Muscle of back (tissue), 13 donors: ENCODE results near the gene SKOR2. TPM values are rescaled to one million over a fixed set of nuclear protein-coding genes. Genes with fewer than 3 reads are reported as not detected.

Source experiments
- DNase-seq, 3 donors: peaks; one replicate each; pipeline versions ENCODE4 v3.0.0 to v3.0.0-alpha.2; 2013
- long read RNA-seq, 9 donors: transcript quantifications; one replicate each; lab custom pipeline, GENCODE V29; 2026
- polyA plus RNA-seq, 10 donors: library from polyadenylated mRNA; unstranded; fragments of 120-200 nt; gene quantifications; one replicate each; pipeline ENCODE4 v1.2.1, GENCODE V29; 2013; ENCODE audit not compliant: insufficient read length in 10 of 10

The SKOR2 gene
- not detected for polyA plus RNA-seq
- long read RNA-seq, donor 1: 0 reads
- long read RNA-seq, donor 2: 0 reads
- long read RNA-seq, donor 3: 0 reads
- long read RNA-seq, donor 4: 0 reads
- long read RNA-seq, donor 5: 0 reads
- long read RNA-seq, donor 6: 0 reads
- long read RNA-seq, donor 7: 0 reads
- long read RNA-seq, donor 8: 0 reads
- long read RNA-seq, donor 9: 0 reads

DNA sequence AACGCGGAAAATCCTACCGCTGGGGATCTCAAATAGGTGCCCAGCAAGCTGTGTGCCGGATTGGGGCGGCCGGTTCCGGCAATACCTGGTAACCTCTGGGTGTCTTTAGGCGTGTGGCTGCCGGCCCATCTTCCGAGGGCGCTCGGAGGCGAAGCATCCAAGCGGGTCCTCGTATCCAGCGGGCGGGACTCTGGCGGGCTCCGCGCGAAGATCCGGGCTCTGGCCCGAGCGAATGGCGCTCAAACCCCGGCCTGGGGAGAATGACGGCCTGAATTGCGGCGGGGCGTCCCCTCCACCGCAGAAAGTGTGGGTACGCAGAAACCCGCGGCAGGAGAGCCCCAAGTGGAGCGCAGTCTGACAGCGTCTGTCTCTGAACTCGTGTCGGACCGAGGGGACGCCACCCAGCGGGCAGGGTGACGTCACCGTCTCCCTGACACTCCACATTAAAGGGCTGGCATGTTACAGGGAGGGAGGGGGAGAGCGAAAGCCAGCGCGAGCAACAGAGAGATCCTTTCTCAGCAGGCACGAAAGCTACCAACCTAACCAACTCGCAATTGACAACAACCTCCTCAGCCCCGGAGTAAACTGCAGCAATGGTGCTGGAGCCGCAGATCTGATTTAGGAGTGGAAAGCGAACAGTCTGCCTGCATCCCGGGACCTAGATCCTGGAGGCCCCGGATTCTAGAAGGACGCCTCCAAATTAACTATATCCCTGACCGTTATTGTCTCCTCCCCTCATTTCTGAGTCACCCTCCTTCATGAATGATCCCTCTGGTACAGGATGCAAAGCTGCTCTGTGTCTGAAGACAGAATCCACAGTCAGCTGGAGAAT, at the start of gene SKOR2:
SKOR2 (minus strand) TSS at position 372 of the 832 bp plus-strand sequence. CDS start 2,477 bp downstream, outside the sequence.
- DNase-seq: no peak

DNA sequence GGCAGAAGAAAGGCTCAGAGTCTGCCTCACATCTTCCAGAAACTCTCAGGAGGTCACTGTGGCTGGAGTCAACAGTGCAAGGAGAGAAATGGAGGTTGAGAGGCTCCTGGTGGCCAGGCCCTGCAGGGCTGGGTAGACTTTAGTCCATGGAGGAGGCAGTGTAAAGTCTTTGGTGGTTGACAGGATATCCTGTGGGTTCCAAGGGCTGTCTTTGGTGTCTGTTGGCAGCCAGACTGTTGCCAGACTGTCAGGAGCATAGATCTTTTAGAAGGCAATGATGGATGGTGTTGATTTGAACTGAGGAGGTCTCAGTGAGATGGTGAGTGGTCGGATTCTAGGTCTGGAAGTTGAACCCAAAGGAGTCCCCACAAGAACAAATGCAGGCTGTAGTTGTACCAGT, 45.0 kb upstream of the SKOR2 start:
- no peak for DNase-seq

DNA sequence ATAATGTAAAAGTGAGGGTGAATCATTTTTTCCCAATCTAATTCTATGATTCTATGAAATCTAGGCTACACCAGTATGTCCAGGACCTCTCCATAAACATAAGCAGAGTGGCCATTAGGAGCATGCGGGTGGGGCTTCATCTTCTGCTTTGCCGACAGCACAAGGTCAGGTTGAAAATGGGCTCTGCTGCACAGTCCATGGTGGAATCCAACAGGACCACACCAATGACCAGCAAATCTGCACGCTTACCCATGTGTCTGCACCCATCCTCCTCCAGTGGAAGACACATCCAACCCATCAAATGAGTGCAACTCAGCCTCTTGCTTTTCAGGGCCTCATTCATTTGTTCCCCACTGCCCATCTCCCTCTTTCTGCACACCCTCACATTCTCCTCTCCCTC, 43.3 kb upstream of the SKOR2 start:
- DNase-seq: no peak

GRCh38 chr18:47288741-47289140, 37.3 kb upstream of the SKOR2 start:
- DNase-seq: no peak

DNA sequence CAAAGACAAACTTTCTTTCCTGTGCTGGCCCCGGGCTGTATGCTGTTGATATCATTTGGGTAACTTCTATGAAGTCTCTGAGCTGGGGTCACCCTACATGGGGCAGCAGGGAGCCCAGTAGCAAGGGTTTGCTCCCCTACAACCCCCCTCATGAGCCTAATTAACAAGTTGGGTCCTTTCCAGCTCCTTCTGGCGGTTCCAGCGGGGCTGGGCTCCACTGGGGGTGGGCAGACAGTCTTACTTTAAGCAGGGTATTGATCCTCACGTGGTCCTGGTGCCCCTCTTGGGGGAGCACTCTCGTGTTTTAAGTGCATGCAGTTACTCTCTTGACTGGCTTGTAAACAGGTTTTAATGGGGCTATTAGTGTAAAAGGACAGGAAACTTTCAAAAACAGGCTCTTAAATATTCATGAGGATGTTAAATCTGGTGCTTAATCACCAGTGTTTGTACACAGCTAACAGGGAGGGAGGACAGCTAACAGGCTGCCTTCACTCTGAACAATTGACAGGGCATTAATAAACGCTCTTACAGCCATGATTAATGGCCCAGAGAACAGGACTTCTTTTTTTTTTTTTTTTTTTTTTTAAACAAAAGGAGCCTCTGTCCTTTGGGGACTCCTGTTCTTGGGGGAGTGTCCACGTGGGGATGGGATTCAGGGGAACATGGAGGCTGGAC, 36.6 kb upstream of the SKOR2 start:
- DNase-seq: no peak

DNA sequence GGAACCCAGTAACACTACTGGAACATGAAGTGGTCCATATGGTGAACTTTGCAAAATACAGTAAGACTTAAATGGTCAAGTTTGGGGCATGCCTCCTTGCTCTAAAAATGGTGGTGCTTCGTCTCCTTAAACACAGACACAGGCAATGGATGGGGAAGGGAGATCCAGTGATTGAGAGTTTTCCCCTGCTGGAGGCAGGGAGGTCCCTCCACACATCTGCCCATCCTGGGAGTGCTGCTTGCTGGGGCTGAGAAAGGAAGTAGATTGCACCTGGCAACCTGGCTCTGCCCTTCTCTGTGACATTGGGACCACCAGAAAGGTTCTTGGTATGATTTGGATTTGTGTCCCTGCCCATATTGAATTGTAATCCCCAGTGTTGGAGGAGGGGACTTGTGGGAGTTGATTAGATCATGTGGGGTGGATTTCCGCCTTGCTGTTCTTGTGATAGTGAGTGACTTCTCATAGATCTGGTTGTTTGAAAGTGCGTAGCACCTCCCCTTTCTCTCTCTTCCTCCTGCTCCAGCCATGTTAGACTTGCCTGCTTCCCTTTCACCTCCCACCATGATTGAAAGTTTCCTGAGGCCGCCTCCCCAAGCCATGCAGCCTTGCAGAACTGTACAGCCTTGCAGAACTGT, 35.4 kb upstream of the SKOR2 start:
- DNase-seq: no peak

GRCh38 chr18:47285456-47285855, 34.0 kb upstream of the SKOR2 start:
- DNase-seq: no peak

DNA sequence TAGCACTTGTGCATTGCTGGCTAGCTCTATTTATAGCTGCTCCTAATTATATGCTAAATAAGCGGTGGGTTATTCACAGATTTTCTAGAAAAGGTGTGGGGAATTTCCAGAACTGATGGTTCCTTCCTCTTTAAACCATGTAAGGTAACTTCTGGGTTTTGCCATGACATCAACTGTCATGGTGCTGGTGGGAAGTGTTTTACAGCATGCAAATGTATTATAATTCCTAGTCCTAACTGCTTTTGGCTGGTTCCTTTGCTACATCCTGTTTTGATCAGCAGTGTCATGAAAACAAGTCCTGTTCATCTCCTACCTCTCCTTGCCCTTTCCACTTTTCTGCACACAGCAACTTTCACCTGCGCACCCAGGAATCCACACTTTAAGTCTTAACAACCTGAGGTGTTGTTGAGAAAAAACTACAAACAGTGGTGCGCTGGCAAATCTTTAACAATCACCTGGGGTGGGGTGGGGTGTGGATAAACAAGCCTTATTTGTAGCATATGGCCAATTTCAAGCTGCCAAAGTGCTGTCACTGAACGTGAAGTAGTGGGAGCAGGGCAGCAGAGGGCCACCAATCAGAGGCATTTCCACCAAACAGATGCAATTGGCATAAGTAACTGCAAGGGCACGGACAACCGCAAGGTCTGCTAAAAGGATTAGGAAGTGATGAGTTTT, 33.4 kb upstream of the SKOR2 start:
- DNase-seq: no peak

- DNase-seq: peak in 1 of 3 donors; percentile 2
Observed at GRCh38 chr18:47283476-47283875, 32.0 kb upstream of the SKOR2 start.

DNA sequence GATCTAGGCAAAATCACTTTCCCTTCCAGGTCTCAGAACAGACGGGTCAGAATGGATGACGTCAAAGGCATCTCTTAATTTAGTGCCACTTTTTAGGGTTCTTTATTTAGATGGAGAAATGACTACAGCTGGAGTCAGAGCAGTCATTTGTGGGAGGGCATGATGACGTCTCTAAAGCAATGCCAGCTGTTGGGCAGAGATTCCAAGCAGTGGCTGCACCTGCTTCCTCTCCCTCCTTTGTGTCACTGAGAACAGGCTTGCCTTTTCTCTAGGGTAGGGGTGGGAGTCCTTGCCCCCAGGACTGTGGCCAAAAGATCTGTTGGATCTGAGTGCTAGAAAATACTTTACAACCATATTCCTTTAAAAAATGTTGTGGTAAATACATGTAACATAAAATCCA, 28.7 kb upstream of the SKOR2 start:
- no peak for DNase-seq

DNA sequence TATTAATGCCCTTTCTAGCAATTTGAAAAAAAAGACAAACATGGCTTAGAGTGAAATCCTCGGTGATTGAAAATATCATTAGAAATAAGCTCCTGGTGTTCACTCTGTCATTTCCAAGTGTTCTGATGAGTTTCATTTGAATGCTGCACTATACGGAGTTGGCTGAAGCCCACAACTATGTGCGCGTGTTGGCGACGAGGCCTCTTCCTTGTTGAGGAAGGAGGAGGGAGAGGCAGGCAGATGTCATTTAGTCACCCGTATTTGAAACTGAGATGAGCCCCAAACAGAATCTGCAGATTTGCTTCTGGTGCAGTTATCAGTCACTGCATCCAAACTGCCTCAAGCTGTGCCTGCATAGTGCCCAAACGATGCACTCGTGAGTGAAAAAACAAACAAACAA, 23.5 kb upstream of the SKOR2 start:
- DNase-seq: peak in 2 of 3 donors; percentile 40 to 43

DNA sequence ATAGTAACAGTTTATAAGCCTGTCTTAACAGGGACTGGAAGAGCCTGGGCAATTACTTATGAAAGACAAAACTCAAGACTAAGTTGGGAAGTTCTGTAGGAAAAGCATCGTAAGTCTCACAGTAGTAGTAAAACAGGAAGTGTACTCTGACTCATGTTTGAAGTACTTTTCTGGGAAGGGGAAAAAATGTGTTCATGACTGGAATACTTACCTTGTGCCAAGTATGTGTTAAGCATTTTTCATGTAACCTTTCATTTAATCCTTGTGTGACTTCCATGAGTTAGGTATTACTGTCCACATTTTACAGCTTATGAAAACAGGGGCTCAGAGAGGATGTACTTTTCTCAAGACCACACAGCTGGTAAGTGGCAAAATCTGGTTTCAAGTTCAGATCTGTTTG, 13.7 kb upstream of the SKOR2 start:
- peak in 1 of 3 donors; percentile 57 for DNase-seq

- DNase-seq: no peak
Observed at GRCh38 chr18:47264308-47264700, 12.8 kb upstream of the SKOR2 start.

- no peak for DNase-seq
Observed at GRCh38 chr18:47263430-47264307, 12.2 kb upstream of the SKOR2 start.

GRCh38 chr18:47263150-47263429, 11.6 kb upstream of the SKOR2 start:
- DNase-seq: no peak

GRCh38 chr18:47262301-47263149, 11.1 kb upstream of the SKOR2 start:
- DNase-seq: no peak

DNA sequence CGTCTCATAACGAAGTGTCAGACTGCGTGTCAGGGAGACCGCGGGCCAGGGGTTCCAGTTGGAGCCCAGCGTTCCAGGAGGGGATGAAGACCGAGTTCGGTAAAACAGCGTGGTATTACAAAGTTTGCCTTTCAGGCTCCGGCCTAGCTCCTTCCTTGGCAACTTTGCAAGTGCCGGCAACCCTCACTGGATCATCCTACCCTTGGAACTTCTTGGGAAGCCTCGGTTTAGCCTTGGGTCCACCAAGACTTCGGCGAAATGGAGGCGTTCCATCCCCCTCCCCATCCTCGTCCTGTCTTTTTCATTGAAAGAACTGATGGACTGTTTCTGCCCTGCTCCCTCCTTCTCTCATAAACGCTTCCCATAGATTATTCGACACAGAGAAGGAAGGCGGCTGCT, 10.4 kb upstream of the SKOR2 start:
- no peak for DNase-seq

DNA sequence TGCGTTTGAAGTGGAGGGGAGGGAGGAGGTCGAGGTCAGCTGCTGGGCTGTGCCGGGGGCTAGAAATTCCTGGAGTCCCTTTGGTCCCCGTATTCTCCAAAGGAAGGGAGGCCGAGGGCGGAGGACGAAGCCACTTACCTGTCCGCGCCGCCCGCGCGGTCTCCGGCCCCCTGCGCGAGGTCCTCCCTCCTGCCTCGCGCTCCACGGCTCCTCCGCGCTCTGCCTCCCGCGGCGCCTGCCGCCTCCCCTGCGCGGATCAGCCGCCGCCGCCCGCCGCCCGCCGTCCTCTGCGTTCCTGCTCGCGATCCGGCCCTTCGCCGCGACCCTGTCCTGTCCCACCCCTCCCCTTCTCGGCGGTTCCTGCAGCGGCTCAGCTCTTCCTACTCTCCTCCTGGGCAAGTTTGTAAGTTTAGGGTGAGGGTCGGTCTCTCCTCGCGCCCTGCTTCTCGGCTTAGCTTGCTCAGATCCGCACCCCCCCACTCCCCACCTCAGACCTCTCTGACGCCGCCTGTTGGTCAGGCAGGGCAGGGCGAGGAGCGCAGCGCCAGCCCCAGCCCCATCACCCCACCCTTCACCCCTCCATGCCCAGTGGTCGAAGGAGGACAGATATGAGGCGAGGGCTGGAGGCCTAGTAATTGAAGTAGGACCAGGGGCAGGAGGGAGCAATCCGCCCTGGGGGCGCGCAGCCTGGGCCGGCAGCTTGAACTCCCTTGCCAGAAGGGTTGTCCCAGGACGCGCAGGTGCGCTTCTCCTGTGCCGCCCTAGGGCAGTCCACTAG, 9.7 kb upstream of the SKOR2 start:
- no peak for DNase-seq
